NK-92 (cell line): ENCODE measurements around the gene KLHL29.

ENCODE experiments used
- DNase-seq: peaks from one replicate; lab custom pipeline; 2025; ENCODE audit not compliant: unreplicated experiment; lab: John Stamatoyannopoulos, UW

Gene KLHL29

DNA sequence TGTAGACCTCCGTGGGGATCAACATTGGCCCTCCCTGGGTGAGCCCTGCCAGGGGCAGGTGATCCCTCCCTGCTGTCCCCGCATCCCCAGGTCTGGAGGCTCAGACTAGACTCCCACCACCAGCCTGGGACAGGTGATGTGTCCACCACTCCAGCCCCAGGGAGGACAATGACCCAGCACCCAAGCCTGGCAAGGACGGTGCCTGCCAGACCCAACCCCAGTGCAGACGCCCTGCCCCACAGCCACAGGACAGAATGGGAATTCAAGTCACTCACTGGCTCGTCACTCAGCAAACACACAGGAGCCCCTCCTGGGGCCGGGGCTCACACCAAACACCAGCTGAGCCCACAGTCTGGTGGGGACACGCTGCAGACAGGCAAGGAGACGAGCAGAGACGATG, 302.2 kb downstream of the KLHL29 start:
- DNase-seq: no peak

- DNase-seq: no peak
Measured at GRCh38 chr2:23687713-23688112, 302.7 kb downstream of the KLHL29 start.

DNA sequence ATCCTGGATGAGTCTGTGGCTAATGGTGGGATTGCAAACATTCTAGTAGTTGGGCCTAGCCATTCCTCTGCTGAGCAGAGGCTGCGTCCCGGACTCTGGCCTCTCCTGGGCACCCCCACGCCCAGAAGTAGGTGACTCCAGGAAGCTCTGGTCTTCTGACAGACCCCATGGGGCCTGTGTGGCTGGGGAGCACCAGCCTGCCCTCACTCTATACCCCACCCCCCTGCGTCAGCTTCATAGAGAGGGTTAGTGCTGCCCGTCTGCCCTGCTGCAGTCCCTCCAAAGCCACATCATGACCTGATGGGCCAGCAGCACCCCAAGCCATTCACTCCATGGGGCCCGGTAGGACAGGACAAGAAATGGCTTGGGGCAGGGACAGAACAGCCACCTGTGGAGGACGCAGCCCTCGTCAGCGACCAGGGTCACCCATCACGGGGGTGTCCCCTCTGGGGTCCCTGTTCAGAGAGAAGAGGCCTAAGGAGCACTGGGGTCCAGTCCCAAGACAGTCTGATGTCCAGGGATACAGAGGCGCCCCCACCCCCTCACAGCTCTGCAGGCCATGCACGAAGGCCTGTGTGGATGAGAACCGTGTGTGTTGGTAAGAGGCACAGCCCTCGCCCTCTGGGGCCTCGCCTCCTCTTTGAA, 303.6 kb downstream of the KLHL29 start:
- no peak for DNase-seq

DNA sequence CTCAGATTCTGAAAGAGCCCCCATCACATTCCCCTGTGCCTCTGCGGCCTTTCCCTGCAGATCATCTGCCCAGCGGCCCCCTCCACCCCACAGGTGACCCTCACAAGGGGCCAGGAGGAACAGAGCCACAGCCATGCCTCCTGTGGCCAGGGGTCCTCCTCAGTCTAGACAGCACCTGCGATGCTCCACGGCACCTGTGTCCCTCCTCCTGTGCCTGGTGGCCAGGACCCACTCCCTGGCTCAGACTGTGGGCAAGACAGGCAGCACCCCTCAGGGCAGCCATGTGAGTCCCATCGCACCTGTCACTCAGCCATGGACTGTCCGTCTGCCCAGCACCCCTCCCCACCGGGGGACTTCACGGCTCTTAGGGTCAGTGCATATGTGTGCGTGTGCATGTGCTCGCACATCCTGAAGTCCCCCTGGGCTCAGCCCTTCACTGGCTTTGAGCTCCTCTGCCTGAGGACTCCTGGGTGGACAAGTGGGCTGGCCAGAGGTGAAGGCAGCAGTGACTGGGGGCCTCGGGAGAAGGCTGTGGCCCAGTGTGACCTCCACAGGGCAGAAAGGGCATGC, 304.2 kb downstream of the KLHL29 start:
- DNase-seq: no peak

- DNase-seq: no peak
Measured at GRCh38 chr2:23689891-23690290, 304.9 kb downstream of the KLHL29 start.

DNA sequence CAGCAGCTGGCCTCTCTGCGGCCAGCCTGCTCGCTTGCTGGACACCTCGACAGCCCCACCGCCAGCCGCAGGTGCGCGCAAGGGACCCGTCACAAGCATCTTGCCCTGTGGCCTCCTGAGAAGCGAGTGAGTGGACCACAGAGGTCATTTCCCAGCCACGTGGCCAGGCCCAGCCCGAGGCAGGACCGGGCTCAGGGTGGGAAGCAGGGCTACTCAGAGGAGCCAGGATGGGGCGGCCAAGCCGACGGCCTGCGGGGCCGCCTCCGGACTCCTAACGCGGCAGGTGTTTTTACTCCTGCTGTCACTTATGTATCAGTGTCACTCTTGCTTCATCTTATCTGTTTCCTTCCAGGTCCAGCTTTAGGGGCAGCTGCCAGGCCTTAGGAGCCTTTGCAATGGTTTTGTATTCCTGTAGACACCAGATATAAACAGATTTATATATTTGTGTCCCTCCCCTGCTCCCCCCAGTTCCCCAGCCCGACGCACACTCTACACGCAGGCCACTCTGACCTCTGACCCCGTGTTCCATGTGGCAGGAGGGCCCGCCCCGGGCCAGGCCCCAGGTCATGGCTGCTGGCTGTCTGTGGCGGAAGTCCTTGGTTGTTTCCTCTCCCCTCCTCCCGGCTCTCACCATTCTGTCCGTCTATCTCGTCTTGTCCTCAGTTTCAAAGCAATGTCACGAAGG, 305.6 kb downstream of the KLHL29 start:
- DNase-seq: no peak

GRCh38 chr2:23691106-23691470, 306.1 kb downstream of the KLHL29 start:
- no peak for DNase-seq

DNA sequence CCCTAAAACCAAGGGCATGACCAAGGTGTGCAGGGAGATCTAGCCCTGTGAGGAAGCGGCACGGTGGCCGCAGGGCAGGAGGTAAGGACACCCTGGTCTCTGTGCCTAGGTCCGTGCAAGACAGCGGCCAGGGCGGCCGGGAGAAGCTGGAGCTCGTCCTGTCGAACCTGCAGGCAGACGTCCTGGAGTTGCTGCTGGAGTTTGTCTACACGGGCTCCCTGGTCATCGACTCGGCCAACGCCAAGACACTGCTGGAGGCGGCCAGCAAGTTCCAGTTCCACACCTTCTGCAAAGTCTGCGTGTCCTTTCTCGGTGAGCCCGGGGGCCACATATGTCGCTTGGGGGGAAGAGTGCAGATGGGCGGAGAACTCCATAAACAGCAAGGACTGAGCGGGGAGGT, 306.6 kb downstream of the KLHL29 start:
- no peak for DNase-seq

DNA sequence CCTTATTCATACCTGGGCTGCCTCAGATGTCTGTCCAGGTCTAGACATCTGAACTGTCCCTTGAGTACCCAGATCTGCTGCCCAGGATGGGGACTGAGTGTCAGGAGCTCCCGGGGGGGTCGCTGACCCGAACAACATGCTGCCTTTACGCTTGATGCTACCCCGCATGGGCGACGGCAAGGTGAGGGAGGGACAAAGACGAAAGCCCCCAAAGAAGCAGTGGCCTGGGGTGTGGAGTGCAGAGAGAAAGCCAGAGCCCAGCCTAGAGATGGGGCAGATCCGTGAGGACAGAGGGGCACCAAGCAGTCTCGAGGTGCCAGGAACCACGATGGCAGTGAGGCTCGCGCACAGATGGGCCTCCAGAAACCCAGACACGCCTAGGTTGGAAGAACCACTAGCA, 307.3 kb downstream of the KLHL29 start:
- no peak for DNase-seq

DNA sequence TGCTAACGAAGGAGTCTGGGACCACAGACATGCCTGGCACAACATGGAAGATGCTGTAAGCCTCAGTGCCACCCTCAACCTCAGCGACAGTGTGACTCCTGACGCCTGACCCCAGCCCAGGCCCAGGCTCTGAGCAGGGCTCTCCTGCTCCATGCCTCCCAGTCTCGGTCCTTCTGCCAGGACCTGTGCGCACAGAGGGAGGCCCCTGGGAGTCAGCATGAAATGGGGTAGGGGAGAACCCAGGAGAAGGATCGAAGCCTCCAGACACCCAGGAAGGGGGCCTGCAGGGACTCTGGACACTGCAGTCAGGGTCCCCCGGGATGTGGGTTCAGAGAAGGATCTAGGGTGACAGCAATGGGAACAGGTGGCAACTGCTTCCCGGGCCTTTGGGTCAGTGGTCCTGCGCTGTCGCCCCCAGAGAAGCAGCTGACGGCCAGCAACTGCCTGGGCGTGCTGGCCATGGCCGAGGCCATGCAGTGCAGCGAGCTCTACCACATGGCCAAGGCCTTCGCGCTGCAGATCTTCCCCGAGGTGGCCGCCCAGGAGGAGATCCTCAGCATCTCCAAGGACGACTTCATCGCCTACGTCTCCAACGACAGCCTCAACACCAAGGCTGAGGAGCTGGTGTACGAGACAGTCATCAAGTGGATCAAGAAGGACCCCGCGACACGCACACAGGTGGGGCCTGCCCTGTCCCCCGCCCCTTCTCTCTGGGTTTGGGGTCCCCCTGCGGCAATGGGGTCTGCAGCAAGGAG, 308.0 kb downstream of the KLHL29 start:
- DNase-seq: no peak

DNA sequence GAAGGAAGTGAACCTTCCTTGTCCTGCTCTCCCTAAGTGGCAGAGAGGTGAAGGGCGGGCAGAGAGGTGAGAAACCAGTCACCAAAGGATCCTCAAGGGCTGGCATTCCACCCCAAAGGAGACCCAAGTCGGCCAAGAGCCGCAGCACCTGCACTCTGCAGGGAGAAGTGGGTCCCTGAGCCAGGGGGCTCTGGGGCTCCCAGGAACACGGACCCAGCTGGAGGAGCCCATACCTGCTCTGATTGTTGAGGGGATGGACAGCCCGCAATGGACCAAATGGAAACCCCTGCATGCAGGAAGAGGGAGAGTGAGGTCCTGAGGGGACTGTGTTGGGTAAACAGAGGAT, 308.6 kb downstream of the KLHL29 start:
- DNase-seq: no peak

- DNase-seq: no peak
Measured at GRCh38 chr2:23694058-23695045, 309.4 kb downstream of the KLHL29 start.

- no peak for DNase-seq
Measured at GRCh38 chr2:23695214-23695889, 310.4 kb downstream of the KLHL29 start.

- no peak for DNase-seq
Measured at GRCh38 chr2:23695890-23696751, 311.1 kb downstream of the KLHL29 start.

- no peak for DNase-seq
Measured at GRCh38 chr2:23696752-23697045, 311.7 kb downstream of the KLHL29 start.

- DNase-seq: no peak
Measured at GRCh38 chr2:23697256-23698075, 312.5 kb downstream of the KLHL29 start.

DNA sequence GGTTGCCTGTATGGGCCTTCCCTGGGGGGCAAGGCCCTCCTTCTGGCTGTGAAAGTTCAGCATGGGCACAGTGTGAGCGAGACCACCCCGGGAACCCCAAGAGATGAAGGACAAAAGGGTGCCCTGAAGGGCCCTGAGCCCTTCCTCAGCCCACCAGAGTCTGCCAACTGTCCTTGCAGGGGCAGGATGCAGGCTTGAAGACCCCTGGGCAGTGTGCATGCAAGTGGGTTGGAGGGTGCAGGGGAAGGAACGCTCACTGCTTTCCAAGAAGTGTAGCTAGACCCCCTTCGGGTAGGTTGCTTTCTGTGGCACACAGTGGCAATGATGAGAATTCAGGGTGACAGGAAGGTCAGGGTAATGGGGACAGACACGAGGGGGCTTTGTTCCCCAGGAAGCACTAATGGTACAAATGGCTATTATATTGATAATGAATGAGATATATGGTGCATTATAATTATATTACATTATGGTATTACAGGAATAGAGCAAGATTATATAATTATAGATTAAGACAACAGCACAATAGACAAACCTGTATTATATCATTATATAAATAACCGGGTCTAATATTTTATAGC, 313.2 kb downstream of the KLHL29 start:
- no peak for DNase-seq
